SK-N-SH treated with all-trans-retinoic acid at 6 μM for 48 hours (cell line): Measurements from ENCODE around the gene AMD1.
"Not testable (repeated sequence)": the region's sequence is repeated elsewhere in the genome, so short reads cannot be mapped to it uniquely, and the experiment has no call there.

Source experiments
- ARNTL ChIP-seq: fragments of 450-650 bp; formaldehyde crosslinking; IDR thresholded peaks from 2 replicates; pipeline ENCODE4 v1.5.0; 2020; ENCODE audit warnings: low read depth, mild to moderate bottlenecking, moderate library complexity, borderline replicate concordance
- BACH2 ChIP-seq: fragments of 250-450 bp; sonication (Bioruptor Pico); IDR thresholded peaks from 2 replicates; pipeline ENCODE4 v1.9.0; 2021; ENCODE audit warnings: mild to moderate bottlenecking, borderline replicate concordance
- ISL1 ChIP-seq: fragments of 250-450 bp; sonication (Bioruptor Pico); IDR thresholded peaks from 2 replicates; pipeline ENCODE4 v2.1.2; 2022; ENCODE audit warnings: mild to moderate bottlenecking, moderate library complexity
- OSR1 ChIP-seq: fragments of 250-450 bp; sonication (Bioruptor Pico); IDR thresholded peaks from 2 replicates; pipeline ENCODE4 v1.8.0; 2022; ENCODE audit warnings: moderate library complexity, mild to moderate bottlenecking, inconsistent platforms
- POU6F1 ChIP-seq: fragments of 250-450 bp; sonication (Bioruptor Pico); IDR thresholded peaks from 2 replicates; pipeline ENCODE4 v1.8.0; 2021; ENCODE audit warnings: low read depth, mild to moderate bottlenecking, moderate library complexity, borderline replicate concordance
- PPARA ChIP-seq: fragments of 250-450 bp; sonication (Bioruptor Pico); IDR thresholded peaks from 2 replicates; pipeline ENCODE4 v1.5.0; 2020; ENCODE audit warnings: mild to moderate bottlenecking, borderline replicate concordance
- SNAI2 ChIP-seq: fragments of 250-450 bp; sonication (Bioruptor Pico); IDR thresholded peaks from 2 replicates; pipeline ENCODE4 v1.5.0; 2020; ENCODE audit warnings: mild to moderate bottlenecking, moderate library complexity
- TCF4 ChIP-seq: fragments of 250-450 bp; sonication (Bioruptor Pico); IDR thresholded peaks from 2 replicates; pipeline ENCODE4 v1.8.0; 2021; ENCODE audit warnings: mild to moderate bottlenecking, moderate library complexity, borderline replicate concordance
- ZC3H10 ChIP-seq: fragments of 250-450 bp; sonication (Bioruptor Pico); IDR thresholded peaks from 2 replicates; pipeline ENCODE4 v1.5.1; 2021; ENCODE audit warnings: mild to moderate bottlenecking, moderate library complexity
- ZFP3 ChIP-seq: fragments of 250-450 bp; sonication (Bioruptor Pico); IDR thresholded peaks from 2 replicates; pipeline ENCODE4 v1.5.0; 2020; ENCODE audit warnings: mild to moderate bottlenecking, moderate library complexity
- ZNF565 ChIP-seq: fragments of 450-650 bp; formaldehyde crosslinking; conservative IDR thresholded peaks from 2 replicates; pipeline ENCODE4 v1.5.0; 2020; ENCODE audit warnings: low read depth, mild to moderate bottlenecking, moderate library complexity
- ZNF70 ChIP-seq: fragments of 450-650 bp; formaldehyde crosslinking; IDR thresholded peaks from 2 replicates; pipeline ENCODE4 v1.5.0; 2020; ENCODE audit warnings: mild to moderate bottlenecking, moderate library complexity
- ZNF8 ChIP-seq: fragments of 450-650 bp; formaldehyde crosslinking; IDR thresholded peaks from 2 replicates; pipeline ENCODE4 v1.5.0; 2020; ENCODE audit warnings: mild to moderate bottlenecking, moderate library complexity
- TF ChIP-seq, protein P1 (sequence below): fragments of 250-450 bp; sonication (Bioruptor Pico); IDR thresholded peaks from 2 replicates; pipeline ENCODE4 v1.8.0; 2020; ENCODE audit warnings: mild to moderate bottlenecking, moderate library complexity, borderline replicate concordance

DNA sequence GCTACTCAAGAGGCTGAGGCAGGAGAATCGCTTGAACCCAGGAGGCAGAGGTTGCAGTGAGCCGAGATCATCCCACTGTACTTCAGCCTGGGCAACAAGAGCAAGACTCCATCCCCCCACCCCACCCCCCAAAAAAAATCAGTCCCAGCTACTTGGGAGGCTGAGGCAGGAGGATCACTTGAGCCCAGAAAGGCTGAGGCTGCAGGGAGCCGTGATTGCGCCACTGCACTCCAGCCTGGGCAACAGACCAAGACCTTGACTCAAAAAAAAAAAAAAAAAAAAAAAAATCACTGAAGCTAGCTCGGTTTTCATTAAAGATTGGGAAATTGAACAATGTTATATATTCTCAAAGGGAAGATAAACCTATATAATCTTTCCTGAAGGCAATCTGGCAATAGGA is 38.8 kb upstream of the AMD1 start:
- TF ChIP-seq SNAI2 (CRISPR knock-in tag); ZNF70 (CRISPR knock-in tag); ZC3H10; OSR1 (CRISPR knock-in tag); BACH2 (CRISPR knock-in tag); TCF4 (CRISPR knock-in tag); ZNF8 (CRISPR knock-in tag); PPARA (CRISPR knock-in tag); ZNF565 (CRISPR knock-in tag); ZFP3; POU6F1 (CRISPR knock-in tag); ISL1 (CRISPR knock-in tag); ARNTL (CRISPR knock-in tag): not testable (repeated sequence)
- TF ChIP-seq, protein P1, sequence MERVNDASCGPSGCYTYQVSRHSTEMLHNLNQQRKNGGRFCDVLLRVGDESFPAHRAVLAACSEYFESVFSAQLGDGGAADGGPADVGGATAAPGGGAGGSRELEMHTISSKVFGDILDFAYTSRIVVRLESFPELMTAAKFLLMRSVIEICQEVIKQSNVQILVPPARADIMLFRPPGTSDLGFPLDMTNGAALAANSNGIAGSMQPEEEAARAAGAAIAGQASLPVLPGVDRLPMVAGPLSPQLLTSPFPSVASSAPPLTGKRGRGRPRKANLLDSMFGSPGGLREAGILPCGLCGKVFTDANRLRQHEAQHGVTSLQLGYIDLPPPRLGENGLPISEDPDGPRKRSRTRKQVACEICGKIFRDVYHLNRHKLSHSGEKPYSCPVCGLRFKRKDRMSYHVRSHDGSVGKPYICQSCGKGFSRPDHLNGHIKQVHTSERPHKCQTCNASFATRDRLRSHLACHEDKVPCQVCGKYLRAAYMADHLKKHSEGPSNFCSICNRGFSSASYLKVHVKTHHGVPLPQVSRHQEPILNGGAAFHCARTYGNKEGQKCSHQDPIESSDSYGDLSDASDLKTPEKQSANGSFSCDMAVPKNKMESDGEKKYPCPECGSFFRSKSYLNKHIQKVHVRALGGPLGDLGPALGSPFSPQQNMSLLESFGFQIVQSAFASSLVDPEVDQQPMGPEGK (CRISPR knock-in tag), result not testable (repeated sequence)
